Activated CD4-positive, alpha-beta T cell treated with anti-CD3 and anti-CD28 coated beads, Interleukin-2, amount 50 U/mL, for 1 hour (primary cell): ENCODE data around the gene SLC22A16.

Experiments used
- DNase-seq: peaks from one replicate; pipeline ENCODE4 v3.0.0-alpha.2; 2020

SLC22A16 gene

GRCh38 chr6:110446405-110446804, 30.0 kb downstream of the SLC22A16 start:
- DNase-seq: no peak

- no peak for DNase-seq
These were observed 36.4 kb downstream of the SLC22A16 start for GRCh38 chr6:110440026-110440425.

- no peak for DNase-seq
These were observed 37.1 kb downstream of the SLC22A16 start for GRCh38 chr6:110439356-110439755.

- no peak for DNase-seq
These were observed 41.3 kb downstream of the SLC22A16 start for GRCh38 chr6:110434961-110435602.

- no peak for DNase-seq
These were observed 44.0 kb downstream of the SLC22A16 start for GRCh38 chr6:110432285-110432900.

- DNase-seq: no peak
These were observed 45.7 kb downstream of the SLC22A16 start for GRCh38 chr6:110430741-110431140.

GRCh38 chr6:110430236-110430635, 46.2 kb downstream of the SLC22A16 start:
- no peak for DNase-seq

- no peak for DNase-seq
These were observed 48.3 kb downstream of the SLC22A16 start for GRCh38 chr6:110428153-110428552.

- DNase-seq: no peak
These were observed 50.6 kb downstream of the SLC22A16 start for GRCh38 chr6:110425816-110426215.

- no peak for DNase-seq
These were observed 54.0 kb downstream of the SLC22A16 start for GRCh38 chr6:110422444-110422822.

- no peak for DNase-seq
These were observed 54.5 kb downstream of the SLC22A16 start for GRCh38 chr6:110421749-110422443.

GRCh38 chr6:110419028-110419739, 57.2 kb downstream of the SLC22A16 start:
- no peak for DNase-seq

GRCh38 chr6:110418594-110418993, 57.8 kb downstream of the SLC22A16 start:
- no peak for DNase-seq

- no peak for DNase-seq
These were observed 61.1 kb downstream of the SLC22A16 start, which contains the start of gene DDO for GRCh38 chr6:110415086-110415916. Gene DDO, minus strand, starts transcription at chr6:110415575. Its CDS starts 2,113 bp downstream, at chr6:110413462.

- DNase-seq: no peak
These were observed 61.7 kb downstream of the SLC22A16 start for GRCh38 chr6:110414669-110415068.

GRCh38 chr6:110412360-110412759, 64.1 kb downstream of the SLC22A16 start:
- no peak for DNase-seq

- no peak for DNase-seq
These were observed 65.9 kb downstream of the SLC22A16 start for GRCh38 chr6:110410511-110410910.

- DNase-seq: no peak
These were observed 66.6 kb downstream of the SLC22A16 start for GRCh38 chr6:110409794-110410193.

GRCh38 chr6:110408901-110409300, 67.5 kb downstream of the SLC22A16 start:
- no peak for DNase-seq

- DNase-seq: no peak
These were observed 71.8 kb downstream of the SLC22A16 start for GRCh38 chr6:110404607-110405006.

GRCh38 chr6:110401585-110402176, 74.7 kb downstream of the SLC22A16 start:
- DNase-seq: no peak

GRCh38 chr6:110400208-110400607, 76.2 kb downstream of the SLC22A16 start:
- no peak for DNase-seq
